ENCODE data around the gene ALDH18A1.
A peak's percentile ranks its signal among the peaks of the same experiment; 100 is the strongest.
"Not testable (repeated sequence)": the region's sequence is repeated elsewhere in the genome, so short reads cannot be mapped to it uniquely, and the experiment has no call there.

Gene ALDH18A1

GRCh38 chr10:95648138-95648537 lies 8.4 kb downstream of the ALDH18A1 start:
- DNase-seq, result no peak

GRCh38 chr10:95646160-95646559 lies 10.4 kb downstream of the ALDH18A1 start:
- DNase-seq, result no peak

- no peak for DNase-seq
Observed at GRCh38 chr10:95644901-95645300, 11.6 kb downstream of the ALDH18A1 start.

- no peak for DNase-seq
Observed at GRCh38 chr10:95640891-95641315, 15.6 kb downstream of the ALDH18A1 start.

- DNase-seq, result no peak
Observed at GRCh38 chr10:95637911-95638310, 18.6 kb downstream of the ALDH18A1 start.

GRCh38 chr10:95637140-95637539 lies 19.4 kb downstream of the ALDH18A1 start:
- DNase-seq, result no peak

GRCh38 chr10:95635319-95635733 lies 21.2 kb downstream of the ALDH18A1 start:
- no peak for DNase-seq

- no peak for DNase-seq
Observed at GRCh38 chr10:95628786-95629185, 27.7 kb downstream of the ALDH18A1 start.

- no peak for DNase-seq
Observed at GRCh38 chr10:95626500-95626899, 30.0 kb downstream of the ALDH18A1 start.

GRCh38 chr10:95620415-95620814 lies 36.1 kb downstream of the ALDH18A1 start:
- DNase-seq, result not testable (repeated sequence)

GRCh38 chr10:95618101-95618500 lies 38.4 kb downstream of the ALDH18A1 start:
- no peak for DNase-seq

GRCh38 chr10:95616446-95616845 lies 40.1 kb downstream of the ALDH18A1 start:
- no peak for DNase-seq

GRCh38 chr10:95613330-95613729 lies 43.2 kb downstream of the ALDH18A1 start:
- no peak for DNase-seq

GRCh38 chr10:95610727-95611126 lies 45.8 kb downstream of the ALDH18A1 start:
- DNase-seq, result no peak

GRCh38 chr10:95606922-95607321 lies 49.6 kb downstream of the ALDH18A1 start:
- no peak for DNase-seq

- no peak for DNase-seq
Observed at GRCh38 chr10:95605163-95605562, 51.3 kb downstream of the ALDH18A1 start.

GRCh38 chr10:95604630-95605029 lies 51.9 kb downstream of the ALDH18A1 start:
- DNase-seq, result no peak

GRCh38 chr10:95602382-95602781 lies 54.1 kb downstream of the ALDH18A1 start:
- DNase-seq, result no peak

- DNase-seq, result peak; percentile 92 to 93
Observed at GRCh38 chr10:95601116-95601719, 55.3 kb downstream of the ALDH18A1 start.

- no peak for DNase-seq
Observed at GRCh38 chr10:95600158-95600557, 56.4 kb downstream of the ALDH18A1 start.

- DNase-seq, result no peak
Observed at GRCh38 chr10:95597788-95598187, 58.7 kb downstream of the ALDH18A1 start.

GRCh38 chr10:95588025-95588424 lies 68.5 kb downstream of the ALDH18A1 start:
- DNase-seq, result no peak

GRCh38 chr10:95579835-95580535 lies 76.5 kb downstream of the ALDH18A1 start:
- DNase-seq, result no peak

- DNase-seq, result no peak
Observed at GRCh38 chr10:95579292-95579691, 77.2 kb downstream of the ALDH18A1 start.

- no peak for DNase-seq
Observed at GRCh38 chr10:95578619-95579018, 77.9 kb downstream of the ALDH18A1 start.
